GM19397 (cell line): ENCODE data around the gene TANC1.

Experiments
- ATAC-seq: cut with Tn5 transposase; IDR thresholded peaks from one replicate; pipeline ENCODE4 v1.9.1; 2021; ENCODE audit warnings: mild to moderate bottlenecking, moderate library complexity; ENCODE audit not compliant: unreplicated experiment

TANC1 gene

GRCh38 chr2:159211447-159212396, 243.3 kb downstream of the TANC1 start:
- no peak for ATAC-seq

GRCh38 chr2:159213296-159213695, 244.9 kb downstream of the TANC1 start:
- ATAC-seq = no peak

DNA sequence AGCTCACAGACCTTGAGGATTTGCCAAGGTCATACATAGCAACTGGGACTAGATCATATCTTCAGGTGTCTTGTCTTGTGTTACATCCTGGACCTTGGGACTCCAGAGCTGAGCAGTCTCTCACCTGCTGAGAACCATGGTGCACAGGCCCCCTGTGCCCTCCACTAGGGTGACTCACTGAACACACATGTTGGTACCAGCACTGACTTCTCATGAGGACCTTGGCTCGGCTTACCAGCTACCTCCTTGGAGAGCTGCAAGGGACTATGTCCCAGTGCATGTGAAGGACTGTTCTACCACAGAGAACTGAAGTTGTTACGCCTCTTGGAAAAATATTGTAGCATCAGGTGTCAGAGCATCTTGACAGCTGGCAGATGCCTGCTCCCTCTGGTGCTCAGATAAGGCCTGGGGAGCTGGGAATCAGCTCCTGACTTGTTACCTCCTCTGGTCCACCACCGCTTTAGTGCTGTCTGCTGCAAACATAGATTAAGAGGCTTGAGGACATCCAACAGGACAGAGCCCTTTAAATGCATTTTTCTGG, 246.0 kb downstream of the TANC1 start:
- ATAC-seq = no peak

- no peak for ATAC-seq
Measured at GRCh38 chr2:159215116-159215515, 246.7 kb downstream of the TANC1 start.

DNA sequence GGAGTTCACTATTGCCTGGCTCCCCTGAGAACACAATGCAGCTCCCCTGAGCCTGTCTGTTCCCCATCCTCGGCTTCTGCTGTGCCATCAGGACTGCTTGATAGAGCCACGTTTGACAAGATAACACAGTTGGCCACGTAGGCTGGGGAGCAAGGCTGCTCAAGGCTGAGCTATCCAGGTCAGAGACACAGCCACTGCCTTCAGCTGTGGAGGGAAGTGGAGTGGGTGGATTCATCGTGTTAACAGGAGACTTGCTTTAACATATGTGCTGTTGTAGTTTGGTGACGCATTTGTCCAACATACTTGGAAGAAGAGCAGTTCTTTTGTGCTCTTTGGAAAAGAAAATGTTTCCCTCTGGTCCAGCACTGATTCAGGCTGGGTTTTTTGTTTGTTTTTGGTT, 249.2 kb downstream of the TANC1 start:
- no peak for ATAC-seq

- no peak for ATAC-seq
Measured at GRCh38 chr2:159218389-159218788, 249.9 kb downstream of the TANC1 start.

DNA sequence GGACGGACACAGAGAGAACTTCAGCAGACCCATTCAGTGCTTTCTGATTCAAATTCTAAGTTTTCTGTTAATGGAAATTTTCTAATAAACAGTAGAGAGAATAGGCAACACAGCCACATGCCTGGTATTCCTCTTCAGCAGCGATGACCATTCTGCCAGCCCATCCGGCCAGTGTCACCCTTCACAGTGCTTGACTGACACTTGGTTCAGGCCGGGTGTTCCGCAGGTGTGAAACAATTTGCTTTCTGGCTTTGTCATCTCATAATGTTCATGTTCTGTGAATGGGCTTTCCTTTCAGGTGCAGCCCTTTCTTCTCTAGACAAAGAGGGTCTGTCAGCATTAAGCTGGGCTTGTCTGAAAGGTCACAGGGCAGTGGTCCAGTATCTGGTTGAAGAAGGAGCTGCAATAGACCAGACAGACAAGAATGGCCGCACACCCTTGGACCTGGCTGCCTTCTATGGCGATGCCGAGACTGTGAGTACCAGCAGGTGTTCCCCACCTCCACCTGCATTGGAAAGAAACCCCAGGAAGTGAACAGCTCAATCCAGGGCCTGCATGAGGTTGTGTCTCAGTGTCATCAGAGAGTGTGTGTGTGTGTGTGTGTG, 251.1 kb downstream of the TANC1 start:
- ATAC-seq = no peak

DNA sequence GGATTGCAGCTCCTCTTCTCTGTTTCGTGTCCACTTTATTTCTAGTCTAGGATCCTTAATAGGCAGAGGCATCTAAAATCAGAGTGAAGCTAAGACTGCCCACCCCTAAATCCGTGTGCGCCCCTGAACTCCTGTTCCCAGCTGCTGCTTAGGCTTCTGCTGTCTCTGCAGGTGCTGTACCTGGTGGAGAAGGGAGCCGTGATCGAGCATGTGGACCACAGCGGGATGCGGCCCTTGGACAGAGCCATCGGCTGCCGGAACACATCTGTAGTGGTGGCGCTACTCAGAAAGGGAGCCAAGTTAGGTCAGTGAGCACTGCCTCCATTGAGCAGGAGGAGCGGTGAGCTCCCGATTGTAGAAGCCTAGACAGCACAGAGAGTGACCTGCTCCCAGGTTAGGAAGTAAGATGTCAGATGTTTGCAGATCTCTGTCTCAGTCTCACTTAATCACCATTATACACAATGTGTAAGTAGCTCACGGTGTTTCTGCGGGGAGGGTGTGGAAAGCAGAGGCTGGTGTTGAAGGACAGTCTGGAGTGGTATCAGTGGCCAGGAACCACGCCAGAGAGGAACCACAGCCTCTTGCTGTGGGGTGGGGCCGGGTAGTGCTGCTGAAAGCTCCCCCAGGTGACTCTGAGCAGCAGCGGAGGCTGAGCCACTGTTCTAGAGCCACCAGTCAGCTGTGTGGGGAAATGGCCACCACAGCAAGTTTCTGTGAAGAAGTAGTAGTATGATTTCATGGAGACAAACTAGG, 255.8 kb downstream of the TANC1 start:
- no peak for ATAC-seq

DNA sequence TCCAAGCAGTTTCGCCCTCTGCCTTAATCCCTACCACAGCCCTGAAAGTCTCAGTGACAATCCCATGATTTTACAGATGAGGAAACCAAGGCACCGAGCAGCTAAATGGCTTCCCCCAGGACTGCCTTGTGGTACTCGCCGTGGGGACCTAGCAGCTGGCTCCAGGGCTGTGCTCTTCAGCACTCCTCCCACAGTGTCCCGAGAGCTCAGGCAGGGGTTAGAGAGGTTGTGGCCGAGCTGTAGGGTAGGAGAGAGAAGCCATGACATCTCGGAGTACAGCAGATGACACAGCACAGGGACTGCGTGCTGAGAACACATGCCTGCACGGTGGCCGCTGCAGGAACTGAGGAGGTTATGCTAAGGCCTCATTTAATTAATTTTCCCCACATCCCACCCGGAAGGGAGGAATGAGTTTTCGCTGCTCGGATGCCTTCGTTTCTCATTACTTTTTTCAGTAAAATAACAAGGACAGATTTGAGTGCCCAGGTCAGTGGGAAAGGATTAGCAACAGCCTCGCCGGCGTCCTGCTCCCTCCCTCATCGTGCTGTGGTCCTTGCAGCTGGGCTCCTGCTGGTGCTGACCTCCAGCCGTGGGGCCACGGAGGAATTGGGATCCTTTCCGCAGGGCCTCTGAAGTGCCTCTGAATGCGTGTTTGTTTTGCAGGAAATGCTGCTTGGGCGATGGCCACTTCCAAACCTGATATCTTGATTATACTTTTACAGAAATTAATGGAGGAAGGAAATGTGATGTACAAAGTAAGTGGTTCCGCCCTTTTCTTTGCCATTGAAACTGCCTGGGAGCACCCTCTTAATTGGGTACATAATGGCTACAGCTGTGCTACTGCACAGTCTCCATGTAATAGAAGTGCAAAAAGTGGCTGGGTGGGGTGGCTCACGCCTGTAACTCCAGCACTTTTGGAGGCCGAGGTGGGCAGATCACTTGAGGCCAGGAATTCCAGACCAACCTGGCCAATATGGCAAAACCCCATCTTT, 256.9 kb downstream of the TANC1 start:
- no peak for ATAC-seq

DNA sequence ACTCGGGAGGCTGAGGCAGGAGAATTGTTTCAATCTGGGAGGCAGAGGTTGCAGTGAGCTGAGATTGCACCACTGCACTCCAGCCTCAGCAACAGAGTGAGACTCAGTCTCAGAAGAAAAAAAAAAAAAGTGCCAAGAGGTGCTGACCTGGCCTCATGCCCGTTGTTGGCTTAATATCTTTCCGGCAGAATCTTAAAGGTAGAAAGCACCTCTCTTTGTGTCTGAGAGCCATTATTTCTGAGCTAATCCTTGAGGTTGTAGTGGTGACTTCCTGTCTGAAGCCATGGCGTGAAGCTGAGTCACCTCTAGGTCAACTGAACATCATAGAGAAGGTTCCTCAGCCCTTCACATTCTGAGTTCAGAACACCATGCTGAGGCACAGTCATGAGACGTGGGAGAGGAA, 257.6 kb downstream of the TANC1 start:
- ATAC-seq = no peak

DNA sequence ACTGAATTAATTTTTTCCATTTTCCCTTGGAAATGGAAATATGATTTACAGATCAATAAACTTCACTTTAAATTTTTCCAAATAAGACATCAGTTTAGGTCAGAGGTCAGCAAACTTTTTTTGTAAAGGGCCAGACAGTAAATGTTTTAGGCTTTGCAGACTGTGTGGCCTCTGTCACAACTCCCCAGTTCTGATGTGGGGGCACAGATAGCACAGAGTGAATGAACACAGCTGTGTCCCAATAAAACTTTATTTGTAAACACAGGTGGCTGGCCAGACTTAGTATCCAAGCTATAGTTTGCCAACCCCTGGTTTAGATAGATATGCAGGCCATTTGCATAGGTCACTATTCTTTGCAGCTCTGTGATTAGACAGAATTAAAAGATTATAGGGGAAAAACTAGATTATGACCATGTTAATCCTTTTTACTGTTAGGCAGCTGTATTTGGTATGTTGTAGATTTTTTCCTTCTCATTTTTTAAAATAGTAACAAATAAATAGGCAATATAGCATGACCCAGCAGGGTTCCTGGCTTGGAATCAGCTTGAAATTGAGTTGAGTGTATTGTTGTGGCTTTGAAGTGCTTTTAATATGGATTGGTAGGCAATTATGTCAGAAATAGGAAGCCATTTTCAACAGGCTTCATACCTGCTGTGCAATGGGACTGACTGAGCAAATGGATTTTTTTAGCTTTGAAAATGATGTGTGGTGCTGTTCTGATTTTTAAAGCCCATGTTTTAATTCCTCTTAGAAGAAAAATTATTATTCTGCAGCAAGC, 258.4 kb downstream of the TANC1 start:
- no peak for ATAC-seq

DNA sequence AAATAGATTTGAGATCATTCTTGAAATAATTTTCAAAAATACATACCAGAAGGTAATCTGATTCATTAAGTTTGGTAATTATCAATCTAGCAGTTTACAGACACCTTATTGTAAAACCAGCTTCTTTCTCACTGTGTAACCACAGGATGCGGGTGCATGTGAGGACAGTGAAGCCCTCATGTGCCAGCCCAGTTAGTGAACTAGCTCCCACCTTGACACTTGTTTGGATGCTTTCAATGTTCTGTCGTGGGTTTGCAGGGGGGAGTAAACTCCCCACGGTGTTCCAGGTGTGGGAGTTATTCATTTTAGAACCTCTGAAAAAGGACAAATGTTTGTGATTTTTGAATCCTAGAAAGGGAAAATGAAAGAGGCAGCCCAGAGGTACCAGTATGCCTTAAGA, 259.0 kb downstream of the TANC1 start:
- no peak for ATAC-seq

DNA sequence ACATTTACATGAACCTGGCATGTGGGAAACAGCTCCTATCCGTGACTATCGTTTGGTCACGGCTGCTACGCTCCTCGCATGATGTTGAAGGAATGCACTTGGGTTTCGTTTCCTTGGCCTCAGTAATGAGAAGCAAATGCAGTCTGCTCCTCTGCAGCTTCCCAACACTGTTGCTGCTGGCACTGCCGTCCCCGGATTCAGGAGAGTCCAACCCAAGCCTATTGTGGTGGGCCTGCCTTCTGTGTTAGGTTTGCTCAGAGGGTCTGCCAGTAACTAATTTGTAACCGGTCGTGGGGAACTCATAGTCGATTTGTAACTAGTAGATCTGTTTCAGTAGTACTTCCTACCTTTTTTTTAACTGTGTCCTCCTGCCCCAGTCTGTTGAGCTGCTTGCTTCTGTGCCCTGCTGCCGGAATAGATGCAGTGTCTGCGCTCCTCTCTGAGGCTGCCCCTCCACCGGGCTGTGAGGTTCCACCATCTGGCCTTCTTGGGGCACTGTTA, 259.7 kb downstream of the TANC1 start:
- ATAC-seq = no peak

- ATAC-seq = no peak
Measured at GRCh38 chr2:159229476-159230144, 261.2 kb downstream of the TANC1 start.

DNA sequence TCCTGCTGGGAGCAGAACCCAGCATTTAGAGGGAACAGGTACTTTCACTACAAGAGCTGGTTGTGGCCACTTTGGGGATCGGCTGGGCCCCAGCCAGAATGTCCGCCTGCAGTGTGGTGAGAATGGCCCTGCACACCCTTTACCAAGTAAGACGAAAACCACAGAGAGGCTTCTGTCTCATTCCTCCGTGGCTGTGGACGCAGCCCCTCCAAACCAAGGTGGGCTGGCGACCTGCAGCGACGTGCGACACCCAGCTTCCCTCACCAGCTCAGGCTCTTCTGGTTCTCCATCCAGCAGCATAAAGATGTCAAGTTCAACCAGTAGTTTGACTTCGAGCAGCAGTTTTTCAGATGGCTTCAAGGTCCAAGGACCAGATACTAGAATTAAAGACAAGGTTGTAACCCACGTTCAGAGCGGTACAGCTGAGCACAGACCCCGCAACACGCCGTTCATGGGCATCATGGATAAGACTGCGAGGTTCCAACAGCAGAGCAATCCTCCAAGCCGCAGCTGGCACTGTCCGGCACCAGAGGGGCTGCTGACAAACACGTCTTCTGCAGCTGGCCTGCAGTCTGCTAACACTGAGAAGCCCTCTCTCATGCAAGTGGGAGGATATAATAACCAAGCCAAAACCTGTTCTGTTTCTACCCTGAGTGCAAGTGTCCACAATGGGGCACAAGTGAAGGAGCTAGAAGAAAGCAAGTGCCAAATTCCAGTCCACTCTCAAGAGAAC, 261.9 kb downstream of the TANC1 start:
- ATAC-seq = no peak

- no peak for ATAC-seq
Measured at GRCh38 chr2:159232456-159233170, 264.2 kb downstream of the TANC1 start.

- no peak for ATAC-seq
Measured at GRCh38 chr2:159234868-159235267, 266.4 kb downstream of the TANC1 start.
